Stimulated activated CD4-positive, alpha-beta T cell treated with anti-CD3 and anti-CD28 coated beads, TNF-alpha, amount 100 ng/mL, for 24 hours (primary cell): Measurements from ENCODE around the gene IQSEC2.
A peak's percentile ranks its signal among the peaks of the same experiment; 100 is the strongest.

Source experiments
- DNase-seq, 3 experiments: peaks; one replicate each; pipeline ENCODE4 v3.0.0-alpha.2; 2020; ENCODE audit warnings: low read depth in 3 of 3

IQSEC2 gene

DNA sequence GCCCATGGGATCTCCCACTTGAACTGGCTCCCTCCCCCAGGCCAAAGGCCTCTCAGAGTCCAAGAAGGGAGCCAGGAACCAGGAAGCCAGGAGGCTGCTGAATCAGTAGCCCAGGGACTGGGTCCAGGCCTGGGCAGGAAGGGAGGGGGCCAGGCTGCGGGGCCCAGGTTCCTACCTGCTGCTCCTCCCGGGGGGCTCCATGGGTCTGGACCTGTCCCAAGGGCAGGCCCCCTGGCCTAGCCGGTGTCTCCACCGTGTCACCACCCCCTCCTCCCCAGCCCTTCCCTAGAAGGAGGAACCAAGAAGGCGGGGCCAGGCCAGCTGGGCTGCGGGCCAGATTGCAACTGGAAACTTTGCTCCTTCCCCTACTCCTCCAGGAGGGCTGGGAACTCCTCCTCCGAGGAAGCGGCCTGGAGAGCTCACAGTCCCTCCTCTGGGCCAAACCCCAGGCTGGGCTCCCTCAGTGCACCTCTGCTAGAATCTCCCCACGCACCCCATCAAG is at the start of gene IQSEC2:
IQSEC2 (minus strand) TSS at position 264 of the 502 bp plus-strand sequence.
- no peak for DNase-seq

- DNase-seq: no peak
These were observed 48.9 kb upstream of the IQSEC2 start for GRCh38 chrX:53330331-53330730.

- DNase-seq: no peak
These were observed 43.4 kb upstream of the IQSEC2 start for GRCh38 chrX:53324803-53325202.

DNA sequence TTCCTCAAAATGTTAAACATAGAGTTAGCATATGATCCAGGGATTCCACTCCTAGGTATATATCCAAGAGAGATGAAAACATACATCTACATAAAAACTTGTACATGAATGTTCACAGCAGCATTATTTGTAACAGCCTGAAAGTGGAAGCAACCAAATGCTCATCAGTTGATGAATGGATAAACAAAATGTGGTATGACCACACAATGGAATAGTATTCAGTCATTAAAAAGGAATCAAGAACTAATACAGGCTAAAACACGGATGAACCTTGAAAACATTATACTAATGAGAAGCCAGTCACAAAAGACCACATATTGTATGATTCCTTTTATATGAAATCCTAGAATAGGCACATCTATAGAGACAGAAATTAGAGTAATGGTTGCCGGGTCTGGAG is 42.7 kb upstream of the IQSEC2 start:
- DNase-seq: no peak

DNA sequence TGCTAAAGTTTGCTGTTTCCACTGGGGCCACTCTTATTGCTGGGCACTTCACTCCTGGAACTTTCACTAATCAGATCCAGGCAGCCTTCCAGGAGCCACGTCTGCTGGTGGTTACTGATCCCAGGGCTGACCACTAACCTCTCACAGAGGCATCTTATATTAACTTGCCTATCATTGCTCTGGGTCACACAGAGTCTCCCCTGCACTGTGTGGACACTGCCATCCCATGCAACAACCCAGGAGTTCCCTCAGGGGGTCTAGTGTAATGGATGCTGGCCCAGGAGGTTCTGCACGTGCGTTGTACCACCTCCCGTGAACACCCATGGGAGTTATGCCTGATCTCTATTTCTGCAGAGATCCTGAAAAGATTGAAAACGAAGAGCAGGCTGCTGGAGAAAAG is 41.8 kb upstream of the IQSEC2 start:
- DNase-seq: no peak

GRCh38 chrX:53321943-53322497 is 40.6 kb upstream of the IQSEC2 start:
- DNase-seq: no peak

DNA sequence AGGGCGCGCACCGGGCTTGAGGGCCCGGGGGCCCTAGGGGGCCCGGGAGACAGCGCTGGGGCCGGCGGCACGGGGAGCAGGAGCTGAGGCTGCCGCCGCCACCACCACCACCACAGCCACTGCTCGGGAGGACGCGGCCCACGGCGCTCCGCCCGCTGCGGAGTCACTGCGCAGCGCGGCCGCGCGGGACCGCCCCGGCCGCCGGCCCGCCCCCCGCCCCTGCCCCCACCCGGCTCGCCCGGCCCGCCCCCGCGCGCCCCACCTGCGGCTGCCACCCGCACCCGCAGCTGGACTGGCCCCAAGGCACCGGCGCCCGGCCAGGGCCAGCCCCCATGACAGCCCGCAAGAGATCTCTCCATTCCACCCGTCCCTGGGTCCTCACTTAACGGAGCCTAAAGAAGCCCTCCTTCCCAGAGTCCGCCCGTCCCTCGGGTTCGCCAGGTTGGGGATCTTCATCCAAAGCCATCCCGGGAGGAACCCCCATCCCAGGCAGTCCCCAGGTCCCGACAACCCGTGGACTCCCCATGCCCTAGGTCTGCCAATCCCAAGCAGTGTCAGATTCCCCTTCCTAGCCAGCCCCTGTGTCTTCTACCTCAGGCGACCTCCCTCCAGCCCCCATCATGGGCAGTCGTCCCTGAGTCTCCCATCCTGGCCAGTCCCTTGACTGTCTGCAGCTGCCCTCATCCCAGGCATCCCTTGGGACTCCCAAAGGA is 40.0 kb upstream of the IQSEC2 start:
- peak in 1 of 3 experiments; percentile 7 for DNase-seq

DNA sequence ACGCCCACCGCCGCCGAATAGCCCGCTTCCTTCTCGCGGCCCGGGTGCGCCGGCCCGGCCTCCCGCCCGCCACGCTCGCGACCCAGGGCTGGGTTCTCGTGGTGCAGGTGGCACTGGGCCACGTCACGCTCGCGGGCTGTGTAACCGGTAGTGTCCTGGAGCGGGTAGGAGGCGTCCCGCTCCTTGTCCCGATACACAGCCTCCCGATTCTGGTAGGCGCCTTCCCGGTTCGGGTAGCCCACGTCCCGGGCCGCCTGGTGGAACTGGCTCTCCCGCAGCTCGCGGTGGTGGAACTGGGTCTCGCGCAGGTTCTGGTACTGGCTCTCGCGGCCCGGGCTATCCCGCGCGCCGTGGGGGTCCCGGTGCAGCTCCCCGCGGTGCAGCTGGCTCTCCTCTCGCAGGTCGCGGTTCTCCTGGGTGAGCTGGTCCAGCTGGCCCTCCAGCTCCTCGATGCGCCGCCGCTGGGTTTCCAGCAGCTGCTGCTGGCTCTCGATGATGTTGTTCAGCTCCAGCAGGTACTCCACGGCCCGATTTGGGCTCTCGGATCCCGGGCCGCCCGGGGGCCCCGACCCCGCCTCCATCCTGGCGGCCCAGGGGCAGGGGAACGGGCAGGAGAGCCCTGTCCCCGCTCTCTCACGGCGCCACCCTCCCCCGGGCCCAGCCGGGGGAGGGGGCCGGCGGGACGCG is 39.3 kb upstream of the IQSEC2 start:
- DNase-seq: peak in 1 of 3 experiments; percentile 12

DNA sequence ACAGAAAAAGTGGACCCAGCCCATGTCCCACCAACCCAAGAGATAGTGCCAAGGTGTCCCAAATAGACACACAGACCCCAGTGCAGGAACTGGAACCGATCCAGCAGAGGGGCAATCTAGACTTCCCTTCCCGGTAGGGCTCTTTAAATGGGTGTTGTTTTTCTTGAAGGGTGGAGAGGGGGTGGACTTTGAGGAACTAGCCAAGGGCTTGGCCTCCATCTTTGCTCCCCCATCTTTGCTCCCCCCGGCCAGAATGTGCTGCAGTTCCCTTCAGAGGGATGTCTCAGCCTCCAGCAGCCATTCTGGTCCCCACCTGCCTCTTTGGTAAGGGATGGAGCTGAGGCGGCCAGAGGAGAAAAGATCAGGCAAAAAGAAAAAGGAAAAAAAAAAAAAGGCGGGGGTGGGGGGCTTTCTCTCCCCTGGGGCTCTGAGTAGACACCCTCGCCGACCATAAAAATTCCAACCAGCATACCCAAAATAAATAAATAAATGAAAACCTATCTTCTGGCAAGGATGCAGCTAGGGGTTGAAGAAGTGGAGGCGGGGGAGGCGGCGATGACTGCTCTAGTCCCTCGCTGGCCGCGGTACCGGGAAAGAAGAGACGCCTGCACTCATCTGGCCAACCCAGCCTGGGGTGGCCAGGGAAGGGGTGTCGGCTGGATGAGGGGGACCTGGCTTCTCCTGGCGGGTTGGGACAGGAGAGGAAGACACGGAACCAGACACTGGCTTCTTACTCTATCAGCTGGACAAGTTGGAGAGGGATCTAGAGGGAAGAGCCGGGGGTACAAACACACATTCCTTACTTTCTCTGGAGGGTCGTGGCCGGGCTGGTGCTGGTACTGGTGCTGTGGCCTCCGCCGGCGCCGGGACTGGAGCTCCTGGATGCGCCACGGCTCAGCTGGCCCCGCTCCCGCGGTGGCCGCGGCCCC is 38.5 kb upstream of the IQSEC2 start:
- DNase-seq: no peak

- DNase-seq: no peak
These were observed 37.5 kb upstream of the IQSEC2 start for GRCh38 chrX:53318766-53319353.

DNA sequence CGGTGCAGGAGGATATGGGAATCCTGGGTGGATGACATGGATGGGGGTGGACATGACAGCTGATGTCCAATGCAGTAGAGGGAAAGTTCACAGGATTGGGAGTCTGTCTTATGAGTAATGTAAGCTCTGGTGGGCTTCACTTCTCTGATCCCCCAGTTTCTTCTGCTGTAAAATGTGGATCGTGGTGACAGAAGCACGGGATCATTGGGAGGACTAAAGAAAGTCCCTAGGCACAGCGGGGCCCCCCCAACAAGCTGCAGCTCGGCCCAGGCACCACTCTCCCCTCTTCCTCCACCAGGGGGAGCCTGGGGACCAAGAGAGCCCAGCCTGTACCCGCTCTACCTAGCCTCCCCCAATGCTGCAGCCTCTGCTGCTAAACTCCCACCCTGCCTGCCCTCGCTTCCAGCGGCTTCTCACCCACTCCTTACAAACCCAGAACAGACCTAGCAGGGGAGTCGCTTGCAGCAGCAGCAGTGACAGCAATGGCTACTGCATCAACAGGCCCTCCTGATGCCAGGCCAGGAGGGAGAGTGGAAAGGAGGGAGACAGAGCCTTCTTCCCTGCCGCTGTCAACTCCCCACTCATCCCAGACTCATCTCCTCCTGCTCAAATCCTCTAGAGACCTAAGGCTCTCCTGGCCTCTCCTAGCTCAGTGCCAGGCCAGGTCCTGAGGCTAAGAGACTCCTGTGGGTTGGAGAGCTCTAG is 36.1 kb upstream of the IQSEC2 start:
- peak; percentile 39 to 53 (median 52) for DNase-seq

- no peak for DNase-seq
These were observed 35.5 kb upstream of the IQSEC2 start for GRCh38 chrX:53316860-53317237.

DNA sequence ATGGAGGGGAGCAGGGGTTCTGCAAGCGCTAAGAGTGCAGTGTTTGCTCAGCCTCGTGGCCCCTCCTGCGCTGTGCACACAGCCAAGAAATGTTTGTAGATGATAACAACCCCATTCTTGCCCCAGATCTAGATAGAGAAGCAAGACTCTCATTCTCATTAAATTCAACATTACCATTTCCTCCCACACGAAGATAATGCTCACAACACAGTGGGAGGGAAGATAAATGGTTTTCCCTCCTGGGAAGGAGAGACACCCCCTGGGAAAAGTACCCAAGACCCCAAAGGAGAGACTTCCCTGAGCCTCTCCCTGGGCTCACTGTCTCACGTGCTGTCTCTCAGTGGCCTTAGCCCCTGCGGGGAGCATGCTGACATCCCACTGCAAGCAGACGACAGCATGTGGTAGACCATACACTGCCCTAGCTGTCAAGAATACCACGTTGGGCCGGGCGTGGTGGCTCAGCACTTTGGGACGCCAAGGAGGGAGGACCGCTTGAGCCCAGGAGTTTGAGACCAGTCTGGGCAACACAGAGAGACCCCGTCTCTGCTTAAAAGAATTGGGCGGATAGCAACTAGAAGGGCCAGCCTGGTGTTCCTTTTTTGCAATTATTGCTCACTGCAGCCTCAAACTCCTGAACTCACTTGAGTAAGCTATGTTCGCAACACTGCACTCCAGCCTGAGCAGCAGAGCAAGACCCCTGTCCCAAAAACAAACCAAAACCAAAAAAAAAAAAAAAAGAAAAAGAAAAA is 34.9 kb upstream of the IQSEC2 start:
- DNase-seq: no peak

DNA sequence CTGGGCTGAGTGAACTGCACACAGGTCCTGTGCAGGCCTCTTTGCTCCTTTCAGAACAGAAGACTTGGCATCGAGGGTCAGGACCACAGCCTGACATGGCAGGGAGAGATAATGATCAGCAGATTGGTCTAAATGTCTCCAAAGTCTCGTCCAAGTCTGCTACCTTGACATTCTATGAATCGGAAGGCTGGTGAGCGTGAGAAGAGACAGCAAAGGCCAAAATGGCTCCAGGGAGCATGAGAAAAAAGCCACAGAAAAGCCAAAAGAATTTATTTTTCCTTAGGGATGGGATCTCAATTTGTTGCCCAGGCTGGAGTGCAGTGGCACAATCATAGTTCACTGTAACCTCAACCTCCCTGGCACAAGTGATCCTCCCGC is 32.3 kb upstream of the IQSEC2 start:
- DNase-seq: no peak

DNA sequence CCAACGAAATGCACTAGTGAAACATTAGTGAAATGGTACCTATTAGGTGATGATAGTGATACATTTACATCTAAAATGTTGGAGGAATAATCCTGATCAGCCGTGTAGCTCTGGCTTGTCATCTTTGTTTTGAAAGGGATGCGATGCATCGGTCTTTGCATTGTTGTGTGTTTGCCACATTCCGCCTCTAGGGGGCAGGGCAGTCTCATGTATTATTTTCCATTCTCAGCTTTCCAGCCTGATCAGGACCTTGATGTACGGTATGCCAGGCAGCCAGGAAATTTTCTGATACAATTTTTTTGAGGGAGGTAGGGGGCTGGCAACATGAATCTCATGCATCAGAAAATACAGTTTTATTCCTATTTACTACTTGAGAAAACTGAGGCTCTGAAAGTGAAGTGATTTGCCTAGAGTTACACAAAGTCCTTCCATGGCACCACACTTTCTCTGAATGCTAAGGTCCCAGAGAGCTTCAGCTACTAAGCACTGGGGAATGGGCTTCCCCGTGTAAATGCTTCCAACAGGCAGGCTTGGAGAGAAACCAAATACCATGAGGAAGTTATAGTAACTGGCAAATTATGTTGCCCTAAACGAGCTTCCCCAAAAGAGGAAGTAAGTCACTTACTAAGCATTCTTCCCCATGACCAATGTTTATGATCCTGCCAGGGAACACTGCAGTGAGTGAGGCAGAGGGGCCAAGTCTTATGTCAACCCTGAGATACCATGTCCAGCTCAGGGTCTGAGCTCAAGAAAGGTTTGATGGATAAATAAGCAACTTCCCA is 31.8 kb upstream of the IQSEC2 start:
- peak; percentile 31 to 53 (median 31) for DNase-seq

DNA sequence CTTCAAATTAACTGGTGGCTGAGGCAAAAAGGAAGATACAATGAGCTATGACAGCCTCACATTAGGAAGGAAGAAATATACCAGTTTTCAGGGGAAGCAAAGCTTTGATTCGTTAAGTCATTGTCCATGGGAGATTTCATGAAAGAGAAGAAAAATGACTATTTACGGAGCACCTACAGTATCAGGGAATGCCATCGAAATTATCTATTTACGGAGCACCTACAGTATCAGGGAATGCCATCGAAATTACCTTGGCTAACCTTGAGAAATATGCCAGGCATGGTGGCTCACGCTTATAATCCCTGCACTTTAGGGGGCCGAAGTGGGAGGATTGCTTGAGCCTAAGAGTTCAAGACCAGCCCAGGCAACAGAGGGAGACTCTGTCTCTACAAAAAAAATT is 28.5 kb upstream of the IQSEC2 start:
- DNase-seq: no peak

- DNase-seq: no peak
These were observed 27.5 kb upstream of the IQSEC2 start for GRCh38 chrX:53308836-53309235.

DNA sequence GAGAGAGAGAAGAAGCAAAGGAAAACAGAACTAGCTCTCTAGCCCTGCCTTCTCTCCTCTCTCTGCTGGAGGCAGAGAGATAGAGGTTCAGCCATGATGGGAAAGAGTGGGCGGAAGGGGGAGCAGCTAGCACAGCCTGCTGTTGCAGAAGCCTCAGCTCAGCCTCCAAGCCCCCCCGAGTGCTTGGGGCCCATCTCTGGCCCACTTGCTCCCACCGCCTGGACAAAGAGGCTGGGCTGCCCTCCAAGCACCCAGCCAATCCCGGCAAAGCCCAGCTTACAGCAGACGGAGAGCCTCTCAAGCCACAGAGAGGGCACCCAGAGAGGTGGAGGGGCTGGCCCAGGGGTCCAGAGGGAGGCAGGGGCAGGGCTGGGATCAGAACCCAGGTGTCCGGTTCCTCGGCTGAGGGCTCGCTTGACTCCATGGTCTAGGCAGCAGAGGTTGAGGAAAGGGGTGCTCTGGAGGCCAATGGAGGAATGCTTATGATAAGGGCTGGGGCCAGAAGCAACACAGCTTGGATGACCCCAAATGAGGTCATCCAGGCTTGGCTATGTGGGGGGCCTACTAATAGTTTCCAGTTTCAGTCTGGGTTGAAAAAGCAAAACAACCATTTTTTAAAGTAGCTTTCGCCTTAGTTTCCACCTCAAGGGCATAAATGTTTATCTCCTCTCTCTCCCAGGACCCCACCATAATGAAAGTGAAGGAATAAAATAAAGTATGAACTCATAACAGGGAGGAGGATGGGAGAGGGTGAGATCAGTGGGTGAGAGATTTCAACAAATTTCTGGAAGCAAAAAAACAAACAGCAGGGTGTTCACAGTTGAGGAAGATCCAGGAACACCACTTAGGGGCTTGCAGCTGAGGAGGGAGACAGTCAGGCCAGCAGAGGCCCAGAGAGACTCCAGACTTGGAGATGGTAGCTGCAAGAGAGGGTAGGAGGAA is 24.9 kb upstream of the IQSEC2 start:
- DNase-seq: no peak
